WERI-Rb-1 (cell line): Measurements from ENCODE around the gene MCUR1.
"Not testable (repeated sequence)": the region's sequence is repeated elsewhere in the genome, so short reads cannot be mapped to it uniquely, and the experiment has no call there.

Source experiments
- DNase-seq: peaks from one replicate; pipeline ENCODE4 v3.0.0-alpha.2; 2020
- H3K27ac ChIP-seq: fragments of 250-450 bp; sonication (Bioruptor Pico); 2 replicates; pipeline ENCODE4 v1.5.1; 2020; ENCODE audit warnings: mild to moderate bottlenecking, moderate library complexity
- H3K27me3 ChIP-seq: fragments of 250-450 bp; sonication (Bioruptor Pico); 2 replicates; pipeline ENCODE4 v1.5.1; 2021; ENCODE audit warnings: mild to moderate bottlenecking, low read depth, moderate library complexity; ENCODE audit not compliant: insufficient read depth, severe bottlenecking
- H3K36me3 ChIP-seq: fragments of 250-450 bp; sonication (Bioruptor Pico); 2 replicates; pipeline ENCODE4 v1.5.1; 2020; ENCODE audit warnings: mild to moderate bottlenecking, moderate library complexity
- H3K4me3 ChIP-seq: 2 replicates; pipeline ENCODE4 v1.5.1; 2011; ENCODE audit warnings: low read depth, mild to moderate bottlenecking, control low read depth, low read length
- H3K9me3 ChIP-seq: fragments of 250-450 bp; sonication (Bioruptor Pico); 2 replicates; pipeline ENCODE4 v1.5.1; 2021; ENCODE audit warnings: mild to moderate bottlenecking, moderate library complexity; ENCODE audit not compliant: severe bottlenecking
- TF ChIP-seq, protein P1 (sequence below): IDR thresholded peaks from 2 replicates; pipeline ENCODE4 v1.5.1; 2011; ENCODE audit warnings: low read depth, mild to moderate bottlenecking, control low read depth, inconsistent platforms, low read length

Gene MCUR1

DNA sequence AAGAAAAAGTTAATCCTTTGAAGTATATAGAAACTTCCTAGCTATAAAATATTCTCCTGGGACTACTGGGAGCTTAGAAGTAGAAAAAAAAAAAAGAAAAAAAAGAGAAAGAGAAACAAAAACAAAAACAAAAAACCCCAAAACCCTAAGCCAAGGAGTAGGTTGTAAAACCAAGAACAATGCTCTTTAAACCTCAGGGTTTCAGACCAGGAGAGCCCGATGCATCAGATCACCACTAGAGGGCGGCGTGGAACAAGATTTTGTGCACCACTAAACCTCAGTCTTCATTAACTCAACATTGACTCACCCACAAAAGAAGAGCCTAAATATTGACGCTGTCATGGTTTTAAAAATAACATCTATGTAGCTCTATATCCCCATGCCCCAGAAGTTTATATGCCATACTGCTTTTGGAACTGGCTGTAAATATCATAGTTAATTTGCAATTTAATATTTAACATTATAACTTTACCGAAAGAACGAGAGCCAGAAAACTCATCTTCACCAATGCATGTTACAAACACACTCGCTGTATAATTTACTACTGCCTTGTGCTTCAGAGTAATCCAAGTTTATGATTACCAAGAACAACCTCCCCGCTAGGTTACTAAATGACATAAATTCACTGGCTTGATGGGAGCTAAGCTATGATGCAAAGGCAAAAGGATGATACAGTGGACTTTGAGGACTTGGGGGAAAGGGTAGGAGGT is 19.2 kb downstream of the MCUR1 start:
- Histone ChIP-seq H3K27ac (no peak overlapping the region), H3K36me3 (peaks cover 57% of the 10 kb centered on the region), H3K4me3 (no peak overlapping the region), H3K27me3 (no peaks in the 10 kb centered on the region), H3K9me3 (no peaks in the 10 kb centered on the region)
- peak; percentile 88 for DNase-seq
- TF ChIP-seq, protein P1, sequence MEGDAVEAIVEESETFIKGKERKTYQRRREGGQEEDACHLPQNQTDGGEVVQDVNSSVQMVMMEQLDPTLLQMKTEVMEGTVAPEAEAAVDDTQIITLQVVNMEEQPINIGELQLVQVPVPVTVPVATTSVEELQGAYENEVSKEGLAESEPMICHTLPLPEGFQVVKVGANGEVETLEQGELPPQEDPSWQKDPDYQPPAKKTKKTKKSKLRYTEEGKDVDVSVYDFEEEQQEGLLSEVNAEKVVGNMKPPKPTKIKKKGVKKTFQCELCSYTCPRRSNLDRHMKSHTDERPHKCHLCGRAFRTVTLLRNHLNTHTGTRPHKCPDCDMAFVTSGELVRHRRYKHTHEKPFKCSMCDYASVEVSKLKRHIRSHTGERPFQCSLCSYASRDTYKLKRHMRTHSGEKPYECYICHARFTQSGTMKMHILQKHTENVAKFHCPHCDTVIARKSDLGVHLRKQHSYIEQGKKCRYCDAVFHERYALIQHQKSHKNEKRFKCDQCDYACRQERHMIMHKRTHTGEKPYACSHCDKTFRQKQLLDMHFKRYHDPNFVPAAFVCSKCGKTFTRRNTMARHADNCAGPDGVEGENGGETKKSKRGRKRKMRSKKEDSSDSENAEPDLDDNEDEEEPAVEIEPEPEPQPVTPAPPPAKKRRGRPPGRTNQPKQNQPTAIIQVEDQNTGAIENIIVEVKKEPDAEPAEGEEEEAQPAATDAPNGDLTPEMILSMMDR, result peak; percentile 95

GRCh38 chr6:13794184-13794583 is 20.2 kb downstream of the MCUR1 start:
- TF ChIP-seq, protein P1, result no peak
- no peak for DNase-seq

DNA sequence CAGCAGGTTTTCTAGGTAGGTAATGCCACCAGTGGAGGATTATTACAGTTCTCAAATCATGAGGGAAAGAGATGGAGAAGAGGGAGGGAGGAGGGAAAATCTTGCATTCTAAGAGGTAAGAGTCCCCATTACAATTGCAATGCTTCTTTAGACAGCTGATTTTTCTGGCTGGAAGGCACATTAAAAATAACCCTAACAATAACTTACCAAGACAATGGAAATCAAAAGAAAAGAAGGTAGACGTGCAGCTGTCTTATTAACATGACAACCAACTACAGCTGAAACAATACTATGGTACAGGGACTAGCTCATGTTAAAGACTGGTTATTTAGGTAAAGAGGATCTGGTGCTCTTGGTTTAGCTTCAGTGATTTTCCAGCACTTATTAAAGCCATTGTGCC is 24.6 kb downstream of the MCUR1 start:
- no peak for DNase-seq
- peaks cover 3% of the 10 kb centered on the region for H3K9me3 ChIP-seq
- H3K4me3 ChIP-seq, result no peak overlapping the region
- no peak overlapping the region for H3K27ac ChIP-seq
- TF ChIP-seq, protein P1, result no peak
- peaks cover 45% of the 10 kb centered on the region for H3K36me3 ChIP-seq
- H3K27me3 ChIP-seq, result no peaks in the 10 kb centered on the region

More at GRCh38 chr6:13794184-13794583, 20.2 kb downstream of the MCUR1 start:
- no peak overlapping the region for H3K4me3 ChIP-seq
- no peak overlapping the region for H3K27ac ChIP-seq
- no peaks in the 10 kb centered on the region for H3K27me3 ChIP-seq
- H3K9me3 ChIP-seq, result no peaks in the 10 kb centered on the region
- H3K36me3 ChIP-seq, result peaks cover 57% of the 10 kb centered on the region

DNA sequence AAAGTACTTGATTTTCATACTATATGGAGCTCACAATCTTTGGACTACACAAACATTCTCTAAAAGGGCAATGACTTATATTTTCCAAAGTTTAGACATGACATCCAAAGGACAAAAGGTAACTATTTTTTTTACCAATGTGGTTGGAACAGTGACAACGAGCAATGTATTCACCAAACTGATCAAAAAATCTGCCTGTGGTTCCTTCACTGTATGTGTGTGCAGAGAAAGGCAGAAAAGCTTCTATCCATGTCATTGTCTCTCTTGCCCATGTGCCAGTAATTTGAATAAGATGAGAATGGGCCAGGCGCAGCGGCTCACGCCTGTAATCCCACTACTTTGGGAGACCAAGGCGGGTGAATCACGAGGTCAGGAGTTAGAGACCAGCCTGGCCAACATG is 25.5 kb downstream of the MCUR1 start:
- Histone ChIP-seq H3K9me3 (peaks cover 5% of the 10 kb centered on the region), H3K4me3 (no peak overlapping the region), H3K27ac (no peak overlapping the region), H3K27me3 (no peaks in the 10 kb centered on the region), H3K36me3 (peaks cover 40% of the 10 kb centered on the region)
- TF ChIP-seq, protein P1, result no peak
- no peak for DNase-seq

DNA sequence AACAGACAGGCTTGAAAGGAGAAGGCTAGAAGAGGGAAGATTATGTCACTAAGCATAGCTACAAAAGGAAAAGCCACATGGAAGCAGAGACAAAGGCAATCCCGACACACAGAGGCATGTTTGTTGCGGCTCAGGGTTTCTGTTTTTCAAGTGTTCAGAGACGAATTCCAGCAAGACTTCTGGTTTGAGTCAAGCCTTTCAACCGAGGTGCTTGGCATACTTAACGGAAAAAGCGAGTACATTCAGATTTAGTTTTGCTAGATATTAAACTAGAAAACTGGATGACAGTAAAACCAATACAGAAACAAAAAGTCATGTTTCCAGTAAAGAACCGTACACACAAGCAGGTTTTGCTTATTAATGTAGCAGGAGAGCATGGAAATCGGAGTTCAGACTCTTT is 27.2 kb downstream of the MCUR1 start:
- TF ChIP-seq, protein P1, result no peak
- no peak for DNase-seq
- H3K27ac ChIP-seq, result peak overlapping the region; percentile 16
- H3K36me3 ChIP-seq, result peaks cover 32% of the 10 kb centered on the region
- no peaks in the 10 kb centered on the region for H3K27me3 ChIP-seq
- H3K9me3 ChIP-seq, result peaks cover 5% of the 10 kb centered on the region
- no peak overlapping the region for H3K4me3 ChIP-seq

DNA sequence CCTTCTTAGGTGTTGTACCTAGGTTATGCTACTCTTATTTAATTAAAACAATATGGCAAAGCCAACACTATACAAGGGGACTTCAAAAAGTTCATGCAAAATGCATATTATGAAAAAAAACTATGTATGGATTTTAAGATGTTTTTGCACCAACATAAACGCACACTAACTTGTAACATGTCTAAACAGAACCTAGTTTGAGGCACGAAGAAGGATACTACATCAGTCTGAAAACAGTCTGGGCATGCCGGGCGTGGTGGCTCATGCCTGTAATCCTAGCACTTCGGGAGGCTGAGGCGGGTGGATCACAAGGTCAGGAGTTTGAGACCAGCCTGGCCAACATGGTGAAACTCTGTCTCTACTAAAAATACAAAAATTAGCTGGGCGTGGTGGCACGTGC is 34.2 kb downstream of the MCUR1 start:
- not testable (repeated sequence) for H3K27ac ChIP-seq, H3K9me3 ChIP-seq, H3K36me3 ChIP-seq, DNase-seq, H3K4me3 ChIP-seq, H3K27me3 ChIP-seq
